Occipital lobe (tissue), 2 donors: ENCODE measurements around the gene ABHD11. TPM values are rescaled to one million over a fixed set of nuclear protein-coding genes. Genes with fewer than 3 reads are reported as not detected.
A peak's percentile ranks its signal among the peaks of the same experiment; 100 is the strongest.
"Not testable (repeated sequence)": the region's sequence is repeated elsewhere in the genome, so short reads cannot be mapped to it uniquely, and the experiment has no call there.

Source experiments
- DNase-seq: peaks from one replicate; lab custom pipeline; 2025; lab: John Stamatoyannopoulos, UW
- total RNA-seq: library from RNA; depleted of rRNA; stranded (reverse); fragments of >200 nt; gene quantifications from one replicate; pipeline ENCODE4 v1.2.3, GENCODE V29; 2014

The ABHD11 gene
- total RNA-seq, 1 donor from 2014 or later: 4.2 TPM

GRCh38 chr7:73742753-73743641 is 4.4 kb upstream of the ABHD11 start:
- DNase-seq: no peak

DNA sequence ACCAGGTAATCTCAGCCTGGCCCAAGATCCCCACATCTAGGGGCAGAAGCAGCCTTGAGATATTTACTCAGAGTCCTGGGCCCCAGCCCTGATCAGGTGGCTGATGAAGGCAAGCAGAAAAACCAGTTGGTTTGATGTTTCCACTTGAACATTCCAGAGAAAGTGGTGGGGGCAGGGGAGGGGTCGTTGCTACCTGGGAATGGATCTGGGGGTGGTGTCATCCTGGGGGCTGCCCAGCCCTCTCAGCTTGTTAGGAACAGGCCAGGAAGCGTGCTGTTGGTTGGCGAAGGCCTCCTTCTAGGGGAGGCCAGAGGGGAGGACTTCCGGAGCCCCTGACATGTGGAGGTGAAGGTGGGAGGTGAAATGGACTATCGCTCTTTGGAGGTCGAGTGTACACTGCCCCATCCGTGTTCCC is 3.7 kb upstream of the ABHD11 start:
- no peak for DNase-seq

- no peak for DNase-seq
Observed at GRCh38 chr7:73741600-73741999, 3.0 kb upstream of the ABHD11 start.

DNA sequence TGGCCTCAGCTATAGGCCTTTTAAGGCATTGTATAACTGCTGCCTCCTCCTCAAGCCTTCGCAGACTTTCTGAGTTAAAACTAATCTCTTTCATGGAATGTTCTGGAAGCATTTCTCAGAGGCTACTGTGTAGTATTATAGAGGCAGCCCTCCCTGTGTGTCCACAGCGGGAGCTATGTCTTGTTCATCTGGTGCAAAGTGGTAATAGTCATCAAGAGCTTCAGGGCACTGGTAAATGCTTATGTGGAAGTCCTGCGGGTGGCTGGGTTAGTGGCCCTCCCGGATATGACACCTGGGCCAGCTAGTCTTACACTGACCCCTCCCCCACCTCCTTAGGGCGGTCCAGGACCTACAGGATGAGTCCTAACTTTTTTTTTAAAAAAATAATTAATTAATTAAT is 2.2 kb upstream of the ABHD11 start:
- no peak for DNase-seq

GRCh38 chr7:73740212-73740611 is 1.6 kb upstream of the ABHD11 start:
- DNase-seq: no peak

- no peak for DNase-seq
Observed at GRCh38 chr7:73739387-73739767, 775 bp upstream of the ABHD11 start.

DNA sequence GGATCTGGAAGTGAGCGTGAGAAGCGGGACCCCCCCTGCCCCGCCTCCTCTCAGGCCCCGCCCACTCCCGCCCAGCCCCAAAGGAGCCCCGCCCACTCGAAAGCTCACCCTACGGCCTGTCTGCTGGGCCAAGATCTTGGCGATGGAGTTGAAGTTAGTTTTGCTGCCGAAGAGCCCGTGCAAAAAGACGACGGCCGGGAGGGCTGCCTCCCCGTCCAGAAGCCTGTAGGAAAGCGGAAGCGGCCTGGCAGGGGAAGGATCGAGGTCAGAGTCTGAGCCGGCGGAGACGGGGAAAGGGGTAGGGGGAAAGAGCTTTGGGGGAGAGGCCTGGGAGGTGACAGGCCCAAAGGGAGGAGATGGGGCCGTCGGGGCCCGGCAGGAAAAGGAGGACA is 386 bp downstream of the ABHD11 start:
- peak; percentile 25 for DNase-seq

- no peak for DNase-seq
Observed at GRCh38 chr7:73737491-73738219, 947 bp downstream of the ABHD11 start.

GRCh38 chr7:73736885-73737284 is 1.7 kb downstream of the ABHD11 start:
- DNase-seq: no peak

GRCh38 chr7:73735528-73735905 is 3.1 kb downstream of the ABHD11 start:
- no peak for DNase-seq

GRCh38 chr7:73734619-73735527 is 3.7 kb downstream of the ABHD11 start:
- peak; percentile 25 for DNase-seq

DNA sequence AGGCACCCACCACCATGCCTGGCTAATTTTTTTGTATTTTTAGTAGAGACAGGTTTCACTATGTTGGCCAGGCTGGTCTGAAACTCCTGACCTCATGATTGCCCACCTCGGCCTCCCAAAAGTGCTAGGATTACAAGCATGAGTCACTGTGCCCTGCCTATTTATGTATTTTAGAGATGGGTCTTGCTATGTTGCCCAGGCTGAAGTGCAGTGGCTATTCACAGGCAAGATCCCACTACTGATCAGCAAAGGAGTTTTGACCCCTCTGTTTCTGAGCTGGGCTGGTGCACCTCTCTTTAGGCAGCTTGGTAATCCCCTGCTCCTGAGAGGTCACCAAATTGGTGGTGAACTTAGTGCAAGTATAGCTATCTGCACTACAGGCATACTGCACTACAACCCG is 6.2 kb downstream of the ABHD11 start:
- DNase-seq: no peak

- DNase-seq: no peak
Observed at GRCh38 chr7:73730485-73730884, 8.1 kb downstream of the ABHD11 start.

DNA sequence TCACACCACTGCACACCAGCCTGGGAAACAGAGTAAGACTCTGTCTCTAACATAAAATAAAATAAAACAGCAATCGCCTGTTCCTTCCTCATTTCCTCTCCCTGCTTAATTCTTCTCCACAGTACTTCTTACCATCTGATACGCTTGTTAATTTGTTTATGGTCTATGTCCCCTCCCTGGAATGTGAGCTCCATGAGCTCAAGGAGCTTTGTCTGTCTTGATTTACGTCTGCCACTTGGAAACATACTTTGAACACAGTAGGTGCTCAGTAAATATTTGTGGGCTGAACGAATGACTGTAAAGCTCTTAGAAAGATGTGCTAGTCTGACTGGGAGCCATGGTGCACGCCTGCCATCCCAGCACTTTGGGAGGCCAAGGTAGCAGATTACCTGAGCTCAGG is 10.1 kb downstream of the ABHD11 start:
- no peak for DNase-seq

GRCh38 chr7:73727952-73728351 is 10.7 kb downstream of the ABHD11 start:
- no peak for DNase-seq

DNA sequence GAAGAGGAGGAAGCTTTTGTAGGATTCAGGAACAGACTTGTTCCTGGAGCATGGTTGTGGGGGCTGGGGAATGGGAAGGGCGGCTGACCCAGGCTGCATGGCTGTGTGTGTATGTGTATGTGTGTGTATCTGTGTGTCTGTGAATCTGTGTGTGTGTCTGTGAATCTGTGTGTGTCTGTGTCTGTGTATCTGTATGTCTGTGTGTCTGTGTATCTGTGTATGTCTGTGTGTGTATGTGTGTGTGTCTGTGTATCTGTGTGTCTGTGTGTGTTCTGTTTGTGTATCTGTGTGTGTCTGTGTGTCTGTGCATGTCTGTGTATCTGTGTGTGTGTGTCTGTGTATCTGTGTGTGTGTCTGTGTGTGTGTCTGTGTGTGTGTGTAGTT is 12.5 kb downstream of the ABHD11 start:
- DNase-seq: no peak

DNA sequence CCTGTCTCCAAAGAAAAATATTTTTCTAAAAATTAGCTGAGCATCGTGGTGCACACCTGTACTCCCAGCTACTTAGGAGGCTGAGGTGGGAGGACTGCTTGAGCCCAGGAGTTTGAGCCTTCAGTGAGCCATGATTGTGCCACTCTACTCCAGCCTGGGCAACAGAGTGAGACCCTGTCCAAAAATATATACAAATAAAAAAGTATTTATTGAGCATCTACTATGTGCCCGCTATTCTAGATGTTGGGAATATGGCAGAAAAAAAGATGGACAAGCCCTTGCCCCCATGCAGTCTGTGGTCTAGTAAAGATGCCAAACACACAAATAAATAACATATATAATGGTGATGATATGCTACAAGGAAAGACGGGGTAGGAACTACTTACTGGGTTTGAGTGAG is 14.8 kb downstream of the ABHD11 start:
- no peak for DNase-seq

GRCh38 chr7:73722785-73723184 is 15.8 kb downstream of the ABHD11 start:
- no peak for DNase-seq

- DNase-seq: not testable (repeated sequence)
Observed at GRCh38 chr7:73722182-73722581, 16.4 kb downstream of the ABHD11 start.

GRCh38 chr7:73721377-73721817 is 17.2 kb downstream of the ABHD11 start:
- peak; percentile 60 for DNase-seq

DNA sequence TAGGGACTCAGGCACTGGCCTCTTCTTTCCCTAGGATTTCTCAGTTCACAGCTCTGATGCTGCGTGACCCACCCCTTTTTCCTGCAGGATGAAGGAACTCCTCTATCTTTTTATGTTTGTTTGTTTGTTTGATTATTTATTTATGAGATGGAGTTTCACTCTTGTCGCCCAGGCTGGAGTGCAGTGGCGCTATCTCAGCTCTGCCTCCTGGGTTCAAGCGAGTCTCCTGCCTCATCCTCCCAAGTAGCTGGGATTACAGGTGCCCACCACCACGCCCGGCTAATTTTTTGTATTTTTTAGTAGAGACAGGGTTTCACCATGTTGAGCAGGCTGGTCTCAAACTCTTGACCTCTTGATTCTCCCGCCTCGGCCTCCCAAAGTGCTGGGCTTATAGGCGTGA is 18.2 kb downstream of the ABHD11 start:
- DNase-seq: not testable (repeated sequence)

DNA sequence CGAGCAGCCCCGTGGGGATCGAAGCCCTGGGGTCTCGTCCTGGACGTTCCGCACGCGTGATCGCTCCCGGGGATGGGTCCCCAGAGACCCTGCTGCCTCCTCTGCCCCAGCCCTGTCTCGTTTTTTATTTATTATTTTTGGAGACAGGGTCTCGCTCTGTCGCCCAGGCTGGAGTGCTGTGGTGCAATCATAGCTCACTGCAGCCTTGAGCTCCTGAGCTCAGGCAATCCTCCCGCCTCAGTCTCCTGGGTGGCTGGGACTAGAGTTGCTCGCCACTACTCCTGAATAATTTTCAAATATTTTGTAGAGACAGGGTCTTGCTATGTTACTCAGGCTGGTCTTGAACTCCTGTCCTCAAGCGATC is 18.8 kb downstream of the ABHD11 start:
- DNase-seq: no peak
